Measurements from ENCODE around the gene EPHA1.
A peak's percentile ranks its signal among the peaks of the same experiment; 100 is the strongest.

Gene EPHA1

GRCh38 chr7:143388491-143389101 is 20.1 kb downstream of the EPHA1 start:
- DNase-seq (ENCODE audit: low spot score): no peak

GRCh38 chr7:143388051-143388450 is 20.6 kb downstream of the EPHA1 start:
- no peak for DNase-seq (ENCODE audit: low spot score)

- DNase-seq (ENCODE audit: low spot score): no peak
These were observed 21.3 kb downstream of the EPHA1 start for GRCh38 chr7:143387156-143387975.

GRCh38 chr7:143385891-143386781 is 22.5 kb downstream of the EPHA1 start:
- peak; percentile 51 for DNase-seq (ENCODE audit: low spot score)

GRCh38 chr7:143384661-143385631 is 23.7 kb downstream of the EPHA1 start:
- no peak for DNase-seq (ENCODE audit: low spot score)

GRCh38 chr7:143384148-143384547 is 24.5 kb downstream of the EPHA1 start:
- no peak for DNase-seq (ENCODE audit: low spot score)

GRCh38 chr7:143383642-143383957 is 25.1 kb downstream of the EPHA1 start:
- DNase-seq (ENCODE audit: low spot score): no peak

GRCh38 chr7:143382791-143383641 is 25.6 kb downstream of the EPHA1 start:
- DNase-seq (ENCODE audit: low spot score): no peak

GRCh38 chr7:143382126-143382790 is 26.4 kb downstream of the EPHA1 start:
- no peak for DNase-seq (ENCODE audit: low spot score)

GRCh38 chr7:143381427-143382125 is 27.1 kb downstream of the EPHA1 start:
- DNase-seq (ENCODE audit: low spot score): no peak

- peak; percentile 86 for DNase-seq (ENCODE audit: low spot score)
These were observed 27.8 kb downstream of the EPHA1 start, which contains the start of gene ZYX for GRCh38 chr7:143380646-143381426. TSS of gene ZYX (plus strand) at chr7:143381345. CDS start at chr7:143381572, 227 bp downstream.

GRCh38 chr7:143380260-143380645 is 28.4 kb downstream of the EPHA1 start:
- peak; percentile 87 for DNase-seq (ENCODE audit: low spot score)

- no peak for DNase-seq (ENCODE audit: low spot score)
These were observed 28.9 kb downstream of the EPHA1 start for GRCh38 chr7:143379611-143380259.

- DNase-seq (ENCODE audit: low spot score): no peak
These were observed 32.3 kb downstream of the EPHA1 start for GRCh38 chr7:143376396-143376795.

- DNase-seq (ENCODE audit: low spot score): peak; percentile 64
These were observed 33.2 kb downstream of the EPHA1 start for GRCh38 chr7:143375298-143376034.

GRCh38 chr7:143374561-143374960 is 34.1 kb downstream of the EPHA1 start:
- DNase-seq (ENCODE audit: low spot score): no peak

- no peak for DNase-seq (ENCODE audit: low spot score)
These were observed 35.3 kb downstream of the EPHA1 start for GRCh38 chr7:143373255-143373794.

Data from CD4-positive, alpha-beta T cell treated with Interleukin-6 at 100 ng/mL for 8 hours (primary cell).